HEK293 (cell line): Measurements from ENCODE around the gene PRKCZ.

Experiments
- AEBP2 ChIP-seq: fragments of 450-650 bp; formaldehyde crosslinking; IDR thresholded peaks from 2 replicates; pipeline ENCODE4 v1.5.1; 2016; ENCODE audit warnings: missing biosample characterization, missing genetic modification characterization, borderline replicate concordance
- BCL11A ChIP-seq: fragments of 450-650 bp; formaldehyde crosslinking; IDR thresholded peaks from 2 replicates; pipeline ENCODE4 v1.5.1; 2016; ENCODE audit warnings: low read depth, missing biosample characterization, missing genetic modification characterization
- CTCF ChIP-seq: fragments of 450-650 bp; formaldehyde crosslinking; IDR thresholded peaks from 2 replicates; pipeline ENCODE4 v1.5.1; 2016; ENCODE audit warnings: missing biosample characterization, missing genetic modification characterization
- HOXD13 ChIP-seq: sonication (generic); formaldehyde crosslinking; IDR thresholded peaks from 2 replicates; pipeline ENCODE4 v1.8.0; 2022; ENCODE audit warnings: missing genetic modification reagents, borderline replicate concordance
- KLF16 ChIP-seq: fragments of 450-650 bp; formaldehyde crosslinking; IDR thresholded peaks from 2 replicates; pipeline ENCODE4 v1.5.1; 2017; ENCODE audit warnings: missing biosample characterization, missing genetic modification characterization
- MYNN ChIP-seq: fragments of 450-650 bp; formaldehyde crosslinking; IDR thresholded peaks from 2 replicates; pipeline ENCODE4 v1.5.1; 2016; ENCODE audit warnings: missing biosample characterization, missing genetic modification characterization, borderline replicate concordance
- PRDM1 ChIP-seq: fragments of 450-650 bp; formaldehyde crosslinking; IDR thresholded peaks from 2 replicates; pipeline ENCODE4; 2016; ENCODE audit warnings: missing biosample characterization, missing genetic modification characterization
- SALL2 ChIP-seq: fragments of 450-650 bp; formaldehyde crosslinking; IDR thresholded peaks from 2 replicates; pipeline ENCODE4 v1.5.0; 2017; ENCODE audit warnings: missing biosample characterization, mild to moderate bottlenecking, missing genetic modification characterization, borderline replicate concordance
- SCRT1 ChIP-seq: fragments of 450-650 bp; formaldehyde crosslinking; IDR thresholded peaks from 2 replicates; pipeline ENCODE4 v1.5.1; 2016; ENCODE audit warnings: missing biosample characterization, missing genetic modification characterization, borderline replicate concordance
- SP3 ChIP-seq: fragments of 450-650 bp; formaldehyde crosslinking; IDR thresholded peaks from 2 replicates; pipeline ENCODE4 v1.5.1; 2016; ENCODE audit warnings: missing biosample characterization, missing genetic modification characterization
- TRIM28 ChIP-seq: IDR thresholded peaks from 2 replicates; pipeline ENCODE4 v1.6.1; 2011; ENCODE audit warnings: low read length, control low read depth, borderline replicate concordance
- YY1 ChIP-seq: fragments of 450-650 bp; formaldehyde crosslinking; IDR thresholded peaks from 2 replicates; pipeline ENCODE4 v1.5.1; 2018; ENCODE audit warnings: missing biosample characterization, missing genetic modification characterization
- ZFP3 ChIP-seq: fragments of 450-650 bp; formaldehyde crosslinking; IDR thresholded peaks from 2 replicates; pipeline ENCODE4 v1.5.1; 2016; ENCODE audit warnings: low read depth, missing biosample characterization, missing genetic modification characterization
- ZFP69B ChIP-seq: fragments of 450-650 bp; formaldehyde crosslinking; IDR thresholded peaks from 2 replicates; pipeline ENCODE4 v1.5.1; 2016; ENCODE audit warnings: missing biosample characterization, missing genetic modification characterization
- ZNF140 ChIP-seq: fragments of 450-650 bp; formaldehyde crosslinking; IDR thresholded peaks from 2 replicates; pipeline ENCODE4 v1.5.1; 2016; ENCODE audit warnings: missing biosample characterization, missing genetic modification characterization
- ZNF175 ChIP-seq: fragments of 450-650 bp; formaldehyde crosslinking; IDR thresholded peaks from 2 replicates; pipeline ENCODE4 v1.5.1; 2016; ENCODE audit warnings: missing biosample characterization, missing genetic modification characterization
- ZNF211 ChIP-seq: fragments of 450-650 bp; formaldehyde crosslinking; IDR thresholded peaks from 2 replicates; pipeline ENCODE4 v1.5.1; 2016; ENCODE audit warnings: low read depth, missing biosample characterization, missing genetic modification characterization
- ZNF223 ChIP-seq: fragments of 450-650 bp; formaldehyde crosslinking; IDR thresholded peaks from 2 replicates; pipeline ENCODE4 v1.5.1; 2016; ENCODE audit warnings: missing biosample characterization, missing genetic modification characterization
- ZNF324 ChIP-seq: fragments of 450-650 bp; formaldehyde crosslinking; IDR thresholded peaks from 2 replicates; pipeline ENCODE4 v1.5.1; 2016; ENCODE audit warnings: missing biosample characterization, missing genetic modification characterization
- ZNF366 ChIP-seq: fragments of 450-650 bp; formaldehyde crosslinking; conservative IDR thresholded peaks from 2 replicates; pipeline ENCODE4 v1.5.1; 2016; ENCODE audit warnings: missing biosample characterization, missing genetic modification characterization
- ZNF391 ChIP-seq: fragments of 450-650 bp; formaldehyde crosslinking; IDR thresholded peaks from 2 replicates; pipeline ENCODE4 v1.5.1; 2016; ENCODE audit warnings: low read depth, missing biosample characterization, missing genetic modification characterization, borderline replicate concordance
- ZNF404 ChIP-seq: fragments of 450-650 bp; formaldehyde crosslinking; IDR thresholded peaks from 2 replicates; pipeline ENCODE4 v1.5.1; 2017; ENCODE audit warnings: missing biosample characterization, missing genetic modification characterization
- ZNF426 ChIP-seq: fragments of 450-650 bp; formaldehyde crosslinking; IDR thresholded peaks from 2 replicates; pipeline ENCODE4 v1.5.1; 2017; ENCODE audit warnings: missing biosample characterization, missing genetic modification characterization, mild to moderate bottlenecking, inconsistent platforms, moderate library complexity
- ZNF544 ChIP-seq: fragments of 450-650 bp; formaldehyde crosslinking; IDR thresholded peaks from 2 replicates; pipeline ENCODE4 v1.5.0; 2017; ENCODE audit warnings: missing biosample characterization, missing genetic modification characterization
- ZNF555 ChIP-seq: fragments of 450-650 bp; formaldehyde crosslinking; conservative IDR thresholded peaks from 2 replicates; pipeline ENCODE4 v1.5.1; 2017; ENCODE audit warnings: missing biosample characterization, mild to moderate bottlenecking, missing genetic modification characterization, inconsistent platforms
- ZNF600 ChIP-seq: fragments of 450-650 bp; formaldehyde crosslinking; IDR thresholded peaks from 2 replicates; pipeline ENCODE4 v1.5.1; 2016; ENCODE audit warnings: missing biosample characterization, missing genetic modification characterization
- ZNF621 ChIP-seq: fragments of 450-650 bp; formaldehyde crosslinking; IDR thresholded peaks from 2 replicates; pipeline ENCODE4 v1.5.1; 2017; ENCODE audit warnings: missing biosample characterization, missing genetic modification characterization
- ZNF624 ChIP-seq: fragments of 450-650 bp; formaldehyde crosslinking; IDR thresholded peaks from 2 replicates; pipeline ENCODE4 v1.5.1; 2017; ENCODE audit warnings: missing biosample characterization, missing genetic modification characterization
- ZNF768 ChIP-seq: fragments of 450-650 bp; formaldehyde crosslinking; IDR thresholded peaks from 2 replicates; pipeline ENCODE4 v1.5.1; 2018; ENCODE audit warnings: missing biosample characterization, mild to moderate bottlenecking, missing genetic modification characterization
- TF ChIP-seq, protein P1 (sequence below): fragments of 450-650 bp; formaldehyde crosslinking; IDR thresholded peaks from 2 replicates; pipeline ENCODE4 v1.5.1; 2016; ENCODE audit warnings: missing biosample characterization, missing genetic modification characterization, low read depth
- TF ChIP-seq, protein P2 (sequence below): fragments of 450-650 bp; formaldehyde crosslinking; IDR thresholded peaks from 2 replicates; pipeline ENCODE4 v1.5.1; 2016; ENCODE audit warnings: missing biosample characterization, missing genetic modification characterization
- TF ChIP-seq, protein P3 (sequence below): fragments of 450-650 bp; formaldehyde crosslinking; IDR thresholded peaks from 2 replicates; pipeline ENCODE4 v1.5.1; 2016; ENCODE audit warnings: missing biosample characterization, missing genetic modification characterization

The PRKCZ gene

GRCh38 chr1:2174348-2175054, 124.3 kb downstream of the PRKCZ start (continued):
- TF ChIP-seq, protein P1, sequence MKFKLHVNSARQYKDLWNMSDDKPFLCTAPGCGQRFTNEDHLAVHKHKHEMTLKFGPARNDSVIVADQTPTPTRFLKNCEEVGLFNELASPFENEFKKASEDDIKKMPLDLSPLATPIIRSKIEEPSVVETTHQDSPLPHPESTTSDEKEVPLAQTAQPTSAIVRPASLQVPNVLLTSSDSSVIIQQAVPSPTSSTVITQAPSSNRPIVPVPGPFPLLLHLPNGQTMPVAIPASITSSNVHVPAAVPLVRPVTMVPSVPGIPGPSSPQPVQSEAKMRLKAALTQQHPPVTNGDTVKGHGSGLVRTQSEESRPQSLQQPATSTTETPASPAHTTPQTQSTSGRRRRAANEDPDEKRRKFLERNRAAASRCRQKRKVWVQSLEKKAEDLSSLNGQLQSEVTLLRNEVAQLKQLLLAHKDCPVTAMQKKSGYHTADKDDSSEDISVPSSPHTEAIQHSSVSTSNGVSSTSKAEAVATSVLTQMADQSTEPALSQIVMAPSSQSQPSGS (tag by site-specific recombination), result no peak
- TF ChIP-seq AEBP2 (tag by site-specific recombination) (no peak), BCL11A (tag by site-specific recombination) (no peak), TRIM28 (no peak), ZNF624 (no peak), ZNF366 (tag by site-specific recombination) (no peak), CTCF (peak; percentile 82), SALL2 (no peak), PRDM1 (tag by site-specific recombination) (no peak), ZNF404 (tag by site-specific recombination) (no peak), ZNF768 (tag by site-specific recombination) (no peak), ZNF175 (tag by site-specific recombination) (no peak), ZNF600 (tag by site-specific recombination) (peak; percentile 95), ZNF544 (tag by site-specific recombination) (no peak), SCRT1 (tag by site-specific recombination) (no peak), HOXD13 (CRISPR knock-in tag) (no peak), ZNF211 (tag by site-specific recombination) (no peak), ZNF555 (tag by site-specific recombination) (no peak), ZNF426 (tag by site-specific recombination) (no peak), YY1 (no peak), ZFP69B (tag by site-specific recombination) (no peak), SP3 (tag by site-specific recombination) (no peak), MYNN (tag by site-specific recombination) (no peak), KLF16 (tag by site-specific recombination) (no peak), ZNF223 (tag by site-specific recombination) (no peak), ZNF621 (no peak), ZFP3 (no peak), ZNF391 (tag by site-specific recombination) (no peak), ZNF324 (tag by site-specific recombination) (no peak), ZNF140 (tag by site-specific recombination) (no peak)
- TF ChIP-seq, protein P2, sequence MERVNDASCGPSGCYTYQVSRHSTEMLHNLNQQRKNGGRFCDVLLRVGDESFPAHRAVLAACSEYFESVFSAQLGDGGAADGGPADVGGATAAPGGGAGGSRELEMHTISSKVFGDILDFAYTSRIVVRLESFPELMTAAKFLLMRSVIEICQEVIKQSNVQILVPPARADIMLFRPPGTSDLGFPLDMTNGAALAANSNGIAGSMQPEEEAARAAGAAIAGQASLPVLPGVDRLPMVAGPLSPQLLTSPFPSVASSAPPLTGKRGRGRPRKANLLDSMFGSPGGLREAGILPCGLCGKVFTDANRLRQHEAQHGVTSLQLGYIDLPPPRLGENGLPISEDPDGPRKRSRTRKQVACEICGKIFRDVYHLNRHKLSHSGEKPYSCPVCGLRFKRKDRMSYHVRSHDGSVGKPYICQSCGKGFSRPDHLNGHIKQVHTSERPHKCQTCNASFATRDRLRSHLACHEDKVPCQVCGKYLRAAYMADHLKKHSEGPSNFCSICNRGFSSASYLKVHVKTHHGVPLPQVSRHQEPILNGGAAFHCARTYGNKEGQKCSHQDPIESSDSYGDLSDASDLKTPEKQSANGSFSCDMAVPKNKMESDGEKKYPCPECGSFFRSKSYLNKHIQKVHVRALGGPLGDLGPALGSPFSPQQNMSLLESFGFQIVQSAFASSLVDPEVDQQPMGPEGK (tag by site-specific recombination), result peak; percentile 23; the same call in 1 of the 2 replicates
- TF ChIP-seq, protein P3, sequence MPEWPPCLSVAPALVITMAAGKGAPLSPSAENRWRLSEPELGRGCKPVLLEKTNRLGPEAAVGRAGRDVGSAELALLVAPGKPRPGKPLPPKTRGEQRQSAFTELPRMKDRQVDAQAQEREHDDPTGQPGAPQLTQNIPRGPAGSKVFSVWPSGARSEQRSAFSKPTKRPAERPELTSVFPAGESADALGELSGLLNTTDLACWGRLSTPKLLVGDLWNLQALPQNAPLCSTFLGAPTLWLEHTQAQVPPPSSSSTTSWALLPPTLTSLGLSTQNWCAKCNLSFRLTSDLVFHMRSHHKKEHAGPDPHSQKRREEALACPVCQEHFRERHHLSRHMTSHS (tag by site-specific recombination), result no peak
